IPS DF 6.9 (cell line): ENCODE data around the gene TMEM9.

Experiments used
- DNase-seq: peaks from one replicate; pipeline ENCODE4 v3.0.0-alpha.2; 2013; ENCODE audit warnings: low read depth, low spot score
- H3K27ac ChIP-seq: one replicate; pipeline ENCODE4 v1.5.1; 2013; ENCODE audit warnings: low read length, control low read depth
- H3K27me3 ChIP-seq: 2 replicates; pipeline ENCODE4 v1.6.1; 2013; ENCODE audit warnings: mild to moderate bottlenecking, low read length; ENCODE audit not compliant: control insufficient read depth, insufficient read depth
- H3K36me3 ChIP-seq: 2 replicates; pipeline ENCODE4 v1.6.1; 2013; ENCODE audit warnings: low read length; ENCODE audit not compliant: control insufficient read depth, insufficient read depth
- H3K4me1 ChIP-seq: 2 replicates; pipeline ENCODE4 v1.6.1; 2013; ENCODE audit warnings: low read length; ENCODE audit not compliant: control insufficient read depth, insufficient read depth
- H3K4me3 ChIP-seq: 2 replicates; pipeline ENCODE4 v1.5.1; 2013; ENCODE audit warnings: mild to moderate bottlenecking, low read length
- H3K9me3 ChIP-seq: 2 replicates; pipeline ENCODE4 v1.6.1; 2013; ENCODE audit warnings: low read length, inconsistent platforms; ENCODE audit not compliant: control insufficient read depth, insufficient read depth
- WGBS: extraction: QIAGEN DNeasy Blood & Tissue Kit; methylation state at CpG from one replicate; pipeline ENCODE4 v1.1.7; 2013; ENCODE audit warnings: mixed read lengths, missing lambda C conversion rate; ENCODE audit not compliant: insufficient read length, insufficient coverage; 5-methylcytosine and 5-hydroxymethylcytosine counted together

The TMEM9 gene

GRCh38 chr1:201173736-201174135, 19.5 kb upstream of the TMEM9 start:
- no peaks in the 10 kb centered on the region for H3K9me3 ChIP-seq
- DNase-seq, result no peak
- no peak overlapping the region for H3K4me3 ChIP-seq
- no peaks in the 10 kb centered on the region for H3K4me1 ChIP-seq
- H3K36me3 ChIP-seq, result no peaks in the 10 kb centered on the region
- no peak overlapping the region for H3K27ac ChIP-seq
- no peaks in the 10 kb centered on the region; the same call in 1 of the 2 replicates for H3K27me3 ChIP-seq
- WGBS, result no CpG with 5 or more reads among the region's 1 CpG

GRCh38 chr1:201172999-201173610, 18.8 kb upstream of the TMEM9 start:
- no CpG with 5 or more reads among the region's 4 CpGs for WGBS
- DNase-seq, result no peak
- no peaks in the 10 kb centered on the region for H3K36me3 ChIP-seq
- H3K27me3 ChIP-seq, result no peaks in the 10 kb centered on the region; the same call in 1 of the 2 replicates
- H3K4me3 ChIP-seq, result no peak overlapping the region
- H3K27ac ChIP-seq, result no peak overlapping the region
- H3K4me1 ChIP-seq, result no peaks in the 10 kb centered on the region
- H3K9me3 ChIP-seq, result no peaks in the 10 kb centered on the region

GRCh38 chr1:201172326-201172725, 18.1 kb upstream of the TMEM9 start:
- Histone ChIP-seq H3K27ac (no peak overlapping the region), H3K4me1 (no peaks in the 10 kb centered on the region), H3K36me3 (no peaks in the 10 kb centered on the region), H3K4me3 (no peak overlapping the region), H3K27me3 (no peaks in the 10 kb centered on the region; the same call in 1 of the 2 replicates), H3K9me3 (no peaks in the 10 kb centered on the region)
- no CpG with 5 or more reads among the region's 4 CpGs for WGBS
- DNase-seq, result no peak

GRCh38 chr1:201171063-201172036, 17.1 kb upstream of the TMEM9 start:
- H3K4me3 ChIP-seq, result peak overlapping the region; percentile 52; the same call in 1 of the 2 replicates
- DNase-seq, result no peak
- H3K4me1 ChIP-seq, result no peaks in the 10 kb centered on the region
- WGBS, result no CpG with 5 or more reads among the region's 48 CpGs
- H3K36me3 ChIP-seq, result no peaks in the 10 kb centered on the region
- no peaks in the 10 kb centered on the region; the same call in 1 of the 2 replicates for H3K27me3 ChIP-seq
- H3K9me3 ChIP-seq, result no peaks in the 10 kb centered on the region
- no peak overlapping the region for H3K27ac ChIP-seq

GRCh38 chr1:201170533-201171062, 16.3 kb upstream of the TMEM9 start:
- WGBS, result no CpG with 5 or more reads among the region's 26 CpGs
- H3K27ac ChIP-seq, result no peak overlapping the region
- DNase-seq, result no peak
- no peaks in the 10 kb centered on the region for H3K4me1 ChIP-seq
- no peaks in the 10 kb centered on the region; the same call in 1 of the 2 replicates for H3K27me3 ChIP-seq
- H3K9me3 ChIP-seq, result no peaks in the 10 kb centered on the region
- H3K36me3 ChIP-seq, result no peaks in the 10 kb centered on the region
- H3K4me3 ChIP-seq, result peak overlapping the region; percentile 52; the same call in 1 of the 2 replicates

- no peaks in the 10 kb centered on the region for H3K4me1 ChIP-seq
- H3K27ac ChIP-seq, result no peak overlapping the region
- WGBS, result no CpG with 5 or more reads among the region's 2 CpGs
- no peak overlapping the region; the same call in 1 of the 2 replicates for H3K4me3 ChIP-seq
- no peaks in the 10 kb centered on the region for H3K36me3 ChIP-seq
- DNase-seq, result no peak
- H3K27me3 ChIP-seq, result no peaks in the 10 kb centered on the region; the same call in 1 of the 2 replicates
- H3K9me3 ChIP-seq, result no peaks in the 10 kb centered on the region
These were observed 15.8 kb upstream of the TMEM9 start for GRCh38 chr1:201169971-201170532.

GRCh38 chr1:201169203-201169602, 14.9 kb upstream of the TMEM9 start:
- H3K36me3 ChIP-seq, result no peaks in the 10 kb centered on the region
- DNase-seq, result no peak
- no peaks in the 10 kb centered on the region for H3K4me1 ChIP-seq
- no peaks in the 10 kb centered on the region; the same call in 1 of the 2 replicates for H3K27me3 ChIP-seq
- WGBS, result no CpG with 5 or more reads among the region's 3 CpGs
- no peak overlapping the region for H3K4me3 ChIP-seq
- no peak overlapping the region for H3K27ac ChIP-seq
- H3K9me3 ChIP-seq, result no peaks in the 10 kb centered on the region

- Histone ChIP-seq H3K4me1 (no peaks in the 10 kb centered on the region), H3K4me3 (no peak overlapping the region), H3K27me3 (no peaks in the 10 kb centered on the region; the same call in 1 of the 2 replicates), H3K9me3 (no peaks in the 10 kb centered on the region), H3K36me3 (no peaks in the 10 kb centered on the region), H3K27ac (no peak overlapping the region)
- no CpG with 5 or more reads among the region's 13 CpGs for WGBS
- no peak for DNase-seq
These were observed 13.0 kb upstream of the TMEM9 start for GRCh38 chr1:201167041-201167991.

- no CpG with 5 or more reads among the region's 7 CpGs for WGBS
- H3K36me3 ChIP-seq, result no peaks in the 10 kb centered on the region
- no peak for DNase-seq
- H3K9me3 ChIP-seq, result no peaks in the 10 kb centered on the region
- no peak overlapping the region for H3K27ac ChIP-seq
- H3K4me3 ChIP-seq, result no peak overlapping the region
- H3K4me1 ChIP-seq, result no peaks in the 10 kb centered on the region
- H3K27me3 ChIP-seq, result no peaks in the 10 kb centered on the region; the same call in 1 of the 2 replicates
These were observed 10.4 kb upstream of the TMEM9 start for GRCh38 chr1:201164645-201165044.
